ENCODE measurements around the gene PLPPR4.

GRCh38 chr1:99347041-99347684, 82.9 kb downstream of the PLPPR4 start:
- TF ChIP-seq CTCF (IDR thresholded peaks at IDR 0.05) = no peak
- TF ChIP-seq POLR2A (IDR thresholded peaks at IDR 0.05) = no peak

All from thyroid gland (tissue), 4 donors.